Right hindlimb (tissue), 1 donor: ENCODE data around the gene SPEG.
"Not testable (repeated sequence)": the region's sequence is repeated elsewhere in the genome, so short reads cannot be mapped to it uniquely, and the experiment has no call there.

Experiments
- DNase-seq: peaks from one replicate; pipeline ENCODE4 v3.0.0-alpha.2; 2018

The SPEG gene

DNA sequence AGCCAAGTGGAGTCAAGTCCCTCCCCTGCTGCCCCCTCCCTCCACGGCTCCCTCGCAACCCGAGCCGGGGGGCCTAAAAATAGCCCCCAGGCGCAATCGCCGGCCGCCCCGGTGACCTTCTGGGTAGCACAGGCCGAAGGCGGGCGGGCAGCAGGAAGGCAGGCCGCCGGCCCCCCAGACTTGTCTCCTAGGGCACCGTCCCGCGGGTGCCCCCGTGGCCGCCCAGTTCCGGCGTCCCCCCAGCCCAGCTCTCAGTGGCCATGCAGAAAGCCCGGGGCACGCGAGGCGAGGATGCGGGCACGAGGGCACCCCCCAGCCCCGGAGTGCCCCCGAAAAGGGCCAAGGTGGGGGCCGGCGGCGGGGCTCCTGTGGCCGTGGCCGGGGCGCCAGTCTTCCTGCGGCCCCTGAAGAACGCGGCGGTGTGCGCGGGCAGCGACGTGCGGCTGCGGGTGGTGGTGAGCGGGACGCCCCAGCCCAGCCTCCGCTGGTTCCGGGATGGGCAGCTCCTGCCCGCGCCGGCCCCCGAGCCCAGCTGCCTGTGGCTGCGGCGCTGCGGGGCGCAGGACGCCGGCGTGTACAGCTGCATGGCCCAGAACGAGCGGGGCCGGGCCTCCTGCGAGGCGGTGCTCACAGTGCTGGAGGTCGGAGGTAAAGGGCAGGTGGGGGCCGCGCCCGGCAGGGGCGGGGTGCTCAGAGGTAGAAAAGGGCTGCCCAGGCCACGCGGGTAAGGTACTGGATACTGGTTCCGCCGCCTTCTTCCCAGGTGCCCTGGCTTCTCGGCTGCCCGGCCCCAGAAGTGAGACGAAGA is at the start of gene SPEG:
TSS of gene SPEG (plus strand) at position 126 of the 808 bp plus-strand sequence. CDS start at position 261, 135 bp downstream.
- DNase-seq, result no peak

DNA sequence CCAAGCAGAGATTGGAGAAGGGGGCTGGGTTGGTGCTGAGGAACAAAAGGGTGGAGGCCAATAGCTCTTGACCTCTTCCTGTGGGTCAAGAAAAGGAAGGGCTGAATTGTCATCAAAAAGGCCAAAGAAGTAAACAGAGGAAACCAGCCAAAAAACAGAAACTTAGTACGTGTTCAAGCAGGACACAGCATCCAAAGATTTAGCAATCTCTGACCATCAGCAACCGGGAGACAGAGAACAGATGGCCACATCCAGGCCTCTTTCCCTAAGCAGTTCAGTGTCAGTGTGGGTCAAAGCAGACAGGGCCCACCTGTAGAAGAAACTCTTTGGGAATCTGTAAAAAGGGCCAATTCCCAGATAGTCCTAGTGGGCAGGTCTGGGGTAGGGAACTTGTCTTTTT is 49.8 kb upstream of the SPEG start:
- DNase-seq, result peak; percentile 4

DNA sequence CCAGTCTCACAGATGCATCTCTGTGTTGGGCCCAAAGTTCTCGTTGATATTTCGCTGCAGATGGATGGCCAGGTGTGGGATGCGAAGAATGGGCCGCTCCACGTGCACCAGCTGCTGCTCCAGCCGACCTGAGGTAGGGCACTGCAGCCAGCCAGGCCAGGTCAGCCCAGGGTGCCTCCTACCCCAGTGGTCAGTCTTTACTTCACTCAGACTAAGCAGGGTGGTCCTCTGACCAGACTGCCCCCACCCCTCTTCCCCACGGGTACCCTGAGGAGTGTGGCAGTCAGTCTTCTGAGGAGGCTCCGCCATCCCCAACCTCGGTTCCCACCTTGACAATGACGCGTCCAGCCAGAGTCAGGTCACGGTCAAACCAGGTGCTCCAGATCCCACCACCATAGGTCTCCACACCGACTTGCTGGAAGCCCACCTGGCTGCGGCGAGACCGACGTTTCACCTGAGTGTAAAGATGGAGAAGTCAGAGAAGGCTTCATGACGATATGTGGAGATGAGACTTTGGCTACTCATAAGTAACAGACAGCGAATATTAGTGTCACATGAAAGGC is 48.6 kb upstream of the SPEG start:
- DNase-seq, result no peak

DNA sequence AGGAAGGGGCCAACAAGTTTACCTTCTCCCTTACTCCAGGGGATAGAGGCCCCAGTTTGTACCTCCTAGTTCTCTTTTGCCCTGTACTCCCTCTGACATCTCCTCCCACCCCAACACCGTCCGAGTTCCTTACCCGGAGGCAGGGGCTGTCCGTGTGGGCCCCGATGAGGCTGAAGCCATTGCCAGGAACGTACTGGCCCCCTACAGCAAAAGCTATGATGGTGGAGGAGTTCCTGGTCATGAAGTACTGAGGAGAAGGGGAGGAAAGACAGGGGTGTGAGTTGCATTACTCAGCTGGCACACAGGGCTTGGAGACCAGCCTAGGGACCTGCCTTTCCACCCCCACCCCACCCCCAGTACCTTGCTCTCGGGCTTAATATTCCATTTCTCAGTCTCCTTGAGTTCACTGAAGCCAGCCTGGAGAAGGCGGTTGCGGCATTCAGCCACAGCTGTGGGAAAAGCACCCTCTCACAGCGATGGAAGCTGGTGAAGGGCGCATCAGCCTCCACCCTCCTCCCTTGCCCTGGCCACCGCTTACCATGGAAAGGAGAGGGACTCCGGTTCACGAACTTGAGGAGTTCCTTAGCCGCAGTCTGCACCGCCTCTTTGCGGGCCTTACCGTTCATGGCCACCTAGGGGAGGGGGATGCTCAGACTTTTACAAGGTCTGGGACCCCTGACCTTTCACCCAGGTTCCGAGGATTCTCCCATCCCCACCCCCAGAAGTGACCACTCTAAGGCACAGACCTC is 47.9 kb upstream of the SPEG start:
- peak; percentile 45 for DNase-seq

DNA sequence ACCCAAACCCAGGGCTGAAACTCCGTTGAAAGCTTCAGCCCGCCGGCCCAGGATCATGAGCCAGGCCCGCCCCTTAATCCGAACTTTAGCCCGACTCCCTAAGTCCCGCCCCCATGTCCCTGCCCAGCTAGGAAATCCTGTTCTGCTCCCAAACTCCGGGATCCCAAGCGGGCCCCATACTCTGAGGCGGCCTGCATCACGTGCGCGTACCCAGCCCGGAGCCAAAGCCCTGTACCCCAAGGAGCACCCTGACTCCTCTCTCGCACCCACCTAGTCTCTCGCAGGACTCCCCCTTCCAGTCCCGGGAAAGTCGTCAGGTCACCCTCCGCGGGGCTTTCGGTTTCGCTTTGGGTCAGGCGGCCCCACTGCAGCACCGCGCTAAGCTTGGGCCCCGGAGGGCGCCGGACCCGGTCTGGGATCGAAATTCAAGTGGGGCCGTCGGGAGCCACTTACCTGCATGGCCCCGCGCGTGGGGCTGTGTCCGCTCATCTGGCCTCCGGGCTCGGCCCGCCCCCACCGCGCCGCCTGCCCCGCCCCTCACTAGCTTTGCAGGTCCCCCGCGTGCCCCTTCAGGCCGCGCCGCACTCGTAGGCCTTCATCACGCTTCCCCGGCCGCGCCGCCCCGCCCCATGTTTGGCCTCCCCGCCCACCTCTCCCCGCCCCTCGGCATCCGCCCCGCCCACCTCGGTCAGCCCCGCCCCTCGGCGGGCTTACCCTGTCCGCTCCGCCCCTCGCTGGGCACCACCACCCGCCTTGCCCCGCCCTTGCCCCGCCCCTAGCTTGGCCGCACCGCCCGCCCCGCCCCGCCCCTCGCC is 47.1 kb upstream of the SPEG start, which contains the start of gene DNPEP:
TSS of gene DNPEP (minus strand) at position 607 of the 815 bp plus-strand sequence. CDS start at position 489, 118 bp downstream.
- peak; percentile 85 for DNase-seq

DNA sequence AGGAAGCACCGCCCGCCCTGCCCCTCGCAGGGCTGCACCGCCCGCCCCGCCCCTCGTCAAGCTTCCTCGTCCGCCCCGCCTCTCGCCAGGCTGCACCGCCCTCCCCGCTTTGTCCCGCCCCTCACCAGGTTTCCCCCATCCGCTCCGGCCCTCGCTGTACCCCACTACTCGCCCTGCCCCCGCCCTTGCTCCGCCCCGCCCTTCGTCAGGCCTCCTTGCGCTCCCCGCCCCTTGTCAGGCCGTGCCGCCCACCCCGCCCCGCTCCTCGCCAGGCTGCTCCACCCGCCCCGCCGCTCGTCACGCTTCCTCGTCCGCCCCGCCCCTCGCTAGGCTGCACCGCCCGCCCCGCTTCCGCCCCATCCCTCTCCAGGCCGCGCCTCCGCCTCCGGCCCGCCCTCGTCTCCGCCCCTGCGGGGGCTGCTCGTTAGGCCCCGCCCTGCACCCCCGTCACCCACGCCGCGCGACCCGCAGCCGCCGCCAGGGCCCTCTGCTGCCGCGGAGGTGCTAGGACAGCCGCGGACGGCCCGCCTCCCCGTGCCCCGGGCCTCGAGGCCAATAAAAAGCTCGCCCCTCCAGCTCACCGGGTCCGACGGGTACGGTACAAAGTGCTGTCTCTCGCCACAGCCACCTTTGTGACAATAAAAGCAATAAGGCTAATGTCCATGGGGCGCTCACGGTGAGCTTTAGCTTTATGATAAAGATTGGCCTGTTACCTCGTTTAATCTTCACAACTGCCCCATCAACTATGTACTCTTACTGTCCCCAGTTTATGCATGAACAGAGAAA is 46.3 kb upstream of the SPEG start:
- DNase-seq, result peak; percentile 99

DNA sequence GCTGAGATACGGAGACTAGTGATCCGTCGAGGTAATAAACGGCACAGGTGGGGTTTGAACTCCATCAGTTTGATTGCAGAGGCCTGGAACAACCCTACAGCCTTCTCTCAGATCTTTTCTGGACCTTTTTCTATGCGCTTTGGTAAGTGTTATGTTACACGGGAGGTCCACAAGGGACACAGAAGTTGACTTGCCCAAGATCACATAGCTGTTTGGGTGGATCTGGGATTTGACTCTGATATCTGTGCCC is 45.8 kb upstream of the SPEG start:
- no peak for DNase-seq

DNA sequence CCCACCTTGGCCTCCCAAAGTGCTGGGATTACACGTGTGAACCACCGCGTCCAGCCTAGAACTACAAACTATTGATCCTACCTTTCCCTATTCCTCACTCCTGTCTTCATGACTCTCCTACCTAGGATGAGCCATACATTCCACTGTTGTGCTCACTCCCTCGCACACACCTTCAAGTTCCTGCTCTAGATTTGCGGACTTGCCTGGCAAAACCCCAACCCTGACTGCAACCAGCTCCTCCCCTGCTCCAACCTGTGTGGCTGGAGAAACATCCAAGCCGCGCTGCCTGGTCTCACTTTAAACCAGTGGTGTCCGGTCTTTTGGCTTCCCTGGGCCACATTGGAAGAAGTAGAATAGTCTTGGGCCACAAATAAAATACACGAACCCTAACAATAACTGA is 41.9 kb upstream of the SPEG start:
- DNase-seq, result no peak

DNA sequence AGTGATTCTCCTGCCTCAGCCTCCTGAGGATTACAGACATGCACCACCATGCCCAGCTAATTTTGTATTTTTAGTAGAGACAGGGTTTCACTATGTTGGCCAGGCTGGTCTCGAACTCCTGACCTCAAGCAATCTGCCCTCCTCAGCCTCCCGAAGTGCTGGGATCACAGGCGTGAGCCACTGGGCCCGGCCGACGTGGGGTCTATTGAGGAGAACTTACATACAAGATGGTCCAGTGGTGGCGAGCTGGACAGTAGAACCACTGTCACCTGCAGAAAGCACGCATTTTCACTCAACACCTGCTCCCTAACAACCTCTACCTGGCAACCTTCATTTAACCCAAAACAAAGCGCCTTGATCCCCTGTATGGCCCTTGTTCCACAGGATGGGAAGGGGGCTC is 39.6 kb upstream of the SPEG start:
- not testable (repeated sequence) for DNase-seq

DNA sequence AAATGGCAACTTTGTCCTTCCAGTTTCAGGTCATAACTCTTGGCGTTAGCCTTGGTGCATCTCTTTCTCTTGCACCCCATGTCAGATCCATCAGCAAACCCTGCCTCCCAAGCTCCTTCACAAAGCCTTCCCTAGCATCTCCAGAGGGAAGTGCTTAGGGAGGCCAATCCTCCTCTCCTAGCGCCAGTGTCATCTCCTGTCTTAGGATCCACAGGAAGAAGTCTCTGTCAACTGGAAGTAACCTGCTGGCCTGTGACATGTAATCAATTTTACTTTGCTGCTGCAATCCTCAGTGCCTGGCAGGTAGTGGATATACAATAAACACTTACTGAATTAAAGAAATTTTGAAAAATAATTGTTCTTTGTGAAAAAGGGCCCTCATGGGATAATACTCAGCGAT is 39.0 kb upstream of the SPEG start:
- no peak for DNase-seq

DNA sequence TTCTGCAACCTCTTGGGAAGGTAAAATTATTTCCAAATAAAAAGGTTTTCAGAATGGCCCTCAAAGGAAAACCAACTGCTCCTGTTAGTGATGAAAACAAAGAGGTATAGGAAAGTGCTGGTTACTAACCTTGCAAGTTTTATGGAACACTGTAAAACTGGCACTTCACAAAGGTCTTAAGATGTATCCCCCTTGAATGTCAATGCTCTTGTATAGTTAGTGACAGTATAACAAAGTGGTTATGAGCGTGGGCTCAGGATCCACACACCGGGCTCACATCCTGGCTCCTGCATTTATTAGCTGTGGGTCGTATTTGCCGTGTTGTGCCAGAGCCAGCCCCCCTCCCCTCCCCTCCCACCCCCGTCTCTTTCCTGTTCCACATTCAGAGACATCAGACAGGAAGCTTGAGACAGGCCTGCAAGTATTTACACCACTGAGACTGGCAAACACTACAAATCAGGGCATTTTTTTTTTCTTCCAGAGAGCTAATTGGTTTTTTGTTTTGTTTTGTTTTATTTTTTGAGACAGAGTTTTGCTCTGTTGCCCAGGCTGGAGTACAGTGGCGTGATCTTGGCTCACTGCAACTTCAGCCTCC is 37.7 kb upstream of the SPEG start:
- no peak for DNase-seq

DNA sequence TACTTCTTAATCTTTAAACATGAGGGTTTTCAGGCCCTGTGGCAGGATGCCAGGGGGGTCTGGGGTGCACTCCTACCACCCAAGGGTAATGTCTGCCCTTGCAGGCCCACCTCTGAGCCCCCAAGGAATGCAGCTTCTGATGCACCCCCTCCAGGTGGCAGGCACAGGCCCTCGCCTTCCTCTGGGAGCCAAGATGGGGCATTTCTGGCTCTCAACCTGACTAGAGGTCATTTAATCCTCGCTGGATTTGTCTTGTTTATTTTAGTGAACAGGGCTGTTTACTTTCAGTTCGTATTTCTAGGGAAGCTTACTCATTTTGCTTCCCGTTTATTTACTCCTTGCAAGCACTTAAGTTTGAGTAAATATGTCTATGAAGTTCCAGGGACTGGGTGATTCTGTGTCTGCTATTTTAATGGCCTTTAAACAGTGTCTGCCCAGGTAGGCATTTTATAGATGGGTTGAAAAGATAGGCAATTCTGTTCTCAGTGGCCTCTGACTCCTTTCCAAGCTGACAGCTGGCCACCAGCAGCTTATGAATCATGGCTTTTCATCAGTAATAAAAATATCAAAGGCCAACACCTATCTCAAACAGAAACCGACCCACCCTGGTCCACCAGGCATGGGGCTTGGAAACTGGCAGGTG is 35.8 kb upstream of the SPEG start:
- DNase-seq, result no peak

DNA sequence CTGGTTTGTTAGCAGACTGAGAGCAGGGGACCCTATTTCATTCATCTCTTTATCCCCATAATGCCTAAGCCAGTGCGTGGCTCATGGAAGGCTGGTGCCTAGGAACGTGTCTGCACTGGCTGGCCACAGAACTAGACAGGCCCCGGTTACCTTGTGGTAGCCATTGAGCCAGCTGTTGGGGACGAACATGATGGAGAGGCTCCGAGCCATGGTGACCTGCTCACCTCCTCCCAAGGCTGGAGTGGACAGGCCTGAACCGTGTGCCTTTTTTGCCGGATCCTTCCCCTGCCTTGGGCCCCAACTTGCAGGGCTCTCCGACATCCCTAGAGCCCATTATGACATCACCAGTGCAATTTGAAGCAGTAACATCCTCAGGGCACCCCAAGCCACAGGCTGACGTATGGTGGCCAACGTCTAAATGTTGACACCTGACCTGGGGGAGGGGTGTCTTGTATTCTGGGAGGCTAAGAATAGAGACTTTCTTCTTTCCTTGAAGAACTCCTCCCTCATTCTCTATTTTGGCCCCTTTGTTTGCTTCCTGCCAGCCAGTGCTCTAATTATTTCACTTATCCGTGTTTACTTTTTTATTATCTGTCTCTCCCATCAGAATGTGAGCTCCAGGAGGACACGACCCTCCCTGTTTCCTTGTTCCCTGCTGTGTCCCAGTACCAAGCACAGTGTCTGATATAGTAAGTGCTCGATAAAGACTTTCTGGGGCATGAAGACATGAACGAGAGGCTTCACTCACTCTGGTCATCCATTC is 34.7 kb upstream of the SPEG start:
- DNase-seq, result no peak

DNA sequence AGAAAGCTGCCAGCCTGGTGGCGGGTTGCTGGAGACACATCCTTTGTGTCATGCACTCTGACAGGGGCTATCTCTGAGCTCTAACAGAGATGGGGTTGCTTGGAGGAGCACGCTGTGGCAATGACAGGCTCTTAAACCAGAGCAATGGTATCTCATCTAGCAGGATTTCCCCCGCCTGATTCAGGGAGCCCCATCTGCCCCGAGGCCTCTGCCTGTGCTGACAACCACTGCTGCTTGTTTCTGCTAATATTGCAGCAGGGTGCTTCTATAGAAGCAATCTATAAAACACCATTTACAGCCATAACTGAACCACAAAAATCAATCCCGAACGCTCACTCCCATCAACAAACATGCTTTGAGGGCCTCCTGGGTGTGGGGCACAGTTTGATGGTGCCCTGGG is 34.1 kb upstream of the SPEG start:
- no peak for DNase-seq

DNA sequence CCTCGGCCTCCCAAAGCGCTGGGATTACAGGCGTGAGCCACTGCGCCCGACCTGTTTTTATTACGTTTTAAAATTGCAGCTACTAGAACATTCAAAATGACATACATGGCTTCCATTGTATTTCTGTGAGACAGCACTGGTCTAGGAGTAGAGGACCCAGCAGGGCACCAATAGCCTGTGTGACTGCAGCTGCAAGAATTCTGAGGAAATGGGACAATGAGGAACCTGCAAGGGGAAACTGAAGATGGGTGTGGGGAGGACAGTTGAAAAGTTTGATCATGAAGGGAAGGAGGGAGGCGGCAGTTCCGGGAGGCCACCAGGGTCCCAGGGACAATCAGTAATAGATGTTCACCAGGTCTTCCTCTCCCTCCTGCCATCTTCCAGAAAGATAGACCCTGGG is 33.0 kb upstream of the SPEG start:
- DNase-seq, result no peak

DNA sequence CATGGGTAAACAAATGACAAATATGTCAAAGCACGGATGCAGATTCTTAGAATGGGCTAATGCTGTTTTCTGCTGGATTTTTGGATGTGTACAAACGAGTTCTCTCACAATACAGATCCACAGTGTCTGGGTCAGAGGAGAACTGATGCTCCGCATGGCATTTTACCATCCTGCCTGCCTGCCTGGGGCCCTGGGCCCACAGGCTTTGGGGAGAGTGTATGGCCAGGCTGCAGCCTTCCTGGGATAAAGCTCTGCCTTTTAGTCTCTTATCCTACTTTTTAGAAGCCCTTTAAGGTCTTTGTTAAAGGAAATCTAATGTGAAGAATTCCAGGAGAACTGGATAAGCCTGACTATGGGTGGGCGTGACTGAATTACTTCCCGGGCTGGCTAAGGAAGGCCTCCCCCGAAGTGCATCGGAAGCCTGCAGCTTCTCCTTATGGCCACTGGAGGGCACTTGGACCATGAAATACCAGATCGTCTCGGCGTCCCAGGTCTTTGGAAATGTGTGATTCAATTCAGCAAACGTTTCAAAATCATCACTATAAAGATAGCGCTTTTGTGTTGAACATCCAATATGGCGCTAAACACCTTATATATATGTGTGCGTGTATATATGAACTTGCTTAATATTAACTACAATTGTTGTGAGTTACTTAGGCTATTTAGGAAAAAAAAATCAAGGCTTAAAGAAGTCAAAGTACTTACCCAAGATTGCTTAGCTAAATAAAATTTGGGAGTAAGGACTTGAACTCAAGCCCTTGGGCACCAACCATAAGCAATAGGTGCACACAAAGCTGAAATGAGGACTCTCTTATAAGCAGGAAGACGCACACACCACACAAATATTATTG is 31.8 kb upstream of the SPEG start:
- DNase-seq, result peak; percentile 80

DNA sequence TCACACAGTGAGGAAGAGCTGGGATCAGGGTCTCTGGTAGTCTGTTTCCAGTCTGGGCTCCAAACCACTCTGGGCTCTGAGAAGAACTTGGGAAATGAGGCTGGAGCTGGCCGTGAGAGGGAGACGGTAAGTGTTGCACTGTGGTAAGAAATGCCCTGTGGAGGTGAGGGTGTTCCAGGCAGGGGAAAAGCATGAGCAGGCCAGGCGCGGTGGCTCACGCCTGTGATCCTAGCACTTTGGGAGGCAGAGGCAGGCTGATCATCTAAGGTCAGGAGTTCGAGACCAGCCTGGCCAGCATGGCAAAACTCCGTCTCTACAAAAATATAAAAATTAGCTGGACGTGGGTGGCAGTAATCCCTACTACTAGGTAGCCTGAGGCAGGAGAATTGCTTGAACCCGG is 30.8 kb upstream of the SPEG start:
- no peak for DNase-seq

DNA sequence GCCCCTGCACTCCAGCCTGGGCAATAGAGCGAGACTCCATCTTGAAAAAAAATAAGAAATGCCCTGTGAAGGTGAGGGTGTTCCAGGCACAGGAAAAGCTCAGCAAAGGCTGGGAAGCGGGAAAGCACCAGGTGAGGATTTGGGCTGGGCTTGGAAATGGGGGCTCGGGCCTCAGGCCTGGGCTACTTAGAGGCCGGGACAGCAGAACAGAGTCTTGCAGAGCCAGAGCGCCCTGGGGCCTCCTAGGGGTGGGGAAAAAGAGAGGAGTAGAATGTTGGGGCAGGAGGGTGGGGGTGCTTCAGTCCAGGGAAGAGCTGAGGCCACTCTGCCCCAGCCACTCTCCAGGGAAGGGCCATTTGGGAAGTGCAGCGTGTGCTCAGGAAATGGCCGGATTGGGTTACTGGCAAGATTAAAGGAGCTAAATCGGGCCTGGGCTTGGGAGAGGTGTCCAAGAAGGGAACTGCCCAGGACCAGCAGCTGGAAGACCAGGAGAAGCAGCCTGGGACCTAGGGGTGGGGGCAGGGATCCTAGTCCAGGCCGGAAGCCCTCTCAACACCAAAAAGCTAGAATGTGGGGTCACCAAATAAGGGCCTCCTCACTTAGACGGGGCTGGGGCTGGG is 30.2 kb upstream of the SPEG start:
- DNase-seq, result peak; percentile 59

DNA sequence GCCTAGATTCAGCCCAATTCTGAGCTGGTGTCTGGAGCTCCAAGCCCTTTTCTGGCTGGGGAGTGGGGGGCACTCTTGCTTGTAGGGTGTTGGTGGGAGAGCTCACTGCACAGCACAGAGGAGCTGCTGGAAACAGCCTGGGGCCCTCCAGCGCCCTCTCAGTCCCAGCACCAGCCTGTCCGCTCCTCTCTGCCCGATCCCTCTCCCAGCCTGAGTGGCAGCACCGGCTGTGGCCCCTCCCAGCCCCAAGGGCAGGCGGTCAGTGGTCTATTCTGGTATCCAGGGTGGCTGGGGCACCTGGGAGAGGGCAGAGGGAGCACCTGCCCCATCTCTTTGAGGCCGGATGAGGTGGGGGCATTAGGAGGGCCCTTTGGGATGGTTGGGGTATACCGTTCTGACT is 29.7 kb upstream of the SPEG start:
- peak; percentile 64 for DNase-seq
